Measurements from ENCODE around the gene RNF43.

GRCh38 chr17:58386708-58387107, 30.6 kb downstream of the RNF43 start:
- TF ChIP-seq CTCF (conservative IDR thresholded peaks at IDR 0.05) (no peak), ZFX (IDR thresholded peaks at IDR 0.05) (no peak)
